Measurements from ENCODE around the gene MICA. TPM values are rescaled to one million over a fixed set of nuclear protein-coding genes. Genes with fewer than 3 reads are reported as not detected.
"Not testable (repeated sequence)": the region's sequence is repeated elsewhere in the genome, so short reads cannot be mapped to it uniquely, and the experiment has no call there.

MICA gene
- total RNA-seq, 2 donors from 2014 or later = 12.5 to 13.7 TPM

- Mint-ChIP-seq H3K9me3 (peaks cover 1% of the 10 kb centered on the region), H3K4me3 (no peak overlapping the region), H3K27me3 (ENCODE audit: insufficient read depth) (peaks cover 24% of the 10 kb centered on the region), H3K27ac (no peak overlapping the region), H3K36me3 (ENCODE audit: low read depth) (no peaks in the 10 kb centered on the region), H3K4me1 (no peaks in the 10 kb centered on the region)
- H3K4me3 ChIP-seq (ENCODE audit: low read length) = no peak overlapping the region
- no peak overlapping the region for H3K9ac ChIP-seq (ENCODE audit: extremely low read depth, low read length, poor library complexity, severe bottlenecking)
- H3K9me3 ChIP-seq (ENCODE audit: control insufficient read depth, low read length) = peaks cover 5% of the 10 kb centered on the region
- no peak overlapping the region for H3K27ac ChIP-seq (ENCODE audit: low read depth, low read length)
- no peaks in the 10 kb centered on the region for H3K36me3 ChIP-seq (ENCODE audit: control insufficient read depth, insufficient read depth, low read length)
- DNase-seq = no peak
- no peak for TF ChIP-seq CTCF (conservative IDR thresholded peaks at IDR 0.05)
- no peaks in the 10 kb centered on the region for H3K4me1 ChIP-seq (ENCODE audit: control insufficient read depth, insufficient read depth, low read length)
- H3K27me3 ChIP-seq (ENCODE audit: control insufficient read depth, insufficient read depth, low read length, poor library complexity, severe bottlenecking) = peaks cover 5% of the 10 kb centered on the region
These were observed 49.5 kb downstream of the MICA start for GRCh38 chr6:31452859-31453258.

- H3K9me3 ChIP-seq (ENCODE audit: control insufficient read depth, low read length) = peaks cover 5% of the 10 kb centered on the region
- H3K27ac Mint-ChIP-seq = no peak overlapping the region
- H3K27me3 Mint-ChIP-seq (ENCODE audit: insufficient read depth) = peaks cover 25% of the 10 kb centered on the region
- H3K9ac ChIP-seq (ENCODE audit: extremely low read depth, low read length, poor library complexity, severe bottlenecking) = no peak overlapping the region
- H3K36me3 ChIP-seq (ENCODE audit: control insufficient read depth, insufficient read depth, low read length) = no peaks in the 10 kb centered on the region
- H3K27me3 ChIP-seq (ENCODE audit: control insufficient read depth, insufficient read depth, low read length, poor library complexity, severe bottlenecking) = peaks cover 5% of the 10 kb centered on the region
- H3K9me3 Mint-ChIP-seq = no peaks in the 10 kb centered on the region
- H3K36me3 Mint-ChIP-seq (ENCODE audit: low read depth) = no peaks in the 10 kb centered on the region
- no peak for DNase-seq
- no peak overlapping the region for H3K4me3 ChIP-seq (ENCODE audit: low read length)
- WGBS, 2 experiments (ENCODE audit: insufficient coverage in 1 of 2, insufficient read length in 1 of 2) = 90 to 95% methylated on average over 2 of the region's 2 CpGs
- no peak for TF ChIP-seq CTCF (conservative IDR thresholded peaks at IDR 0.05)
- H3K4me1 ChIP-seq (ENCODE audit: control insufficient read depth, insufficient read depth, low read length) = no peaks in the 10 kb centered on the region
- H3K27ac ChIP-seq (ENCODE audit: low read depth, low read length) = no peak overlapping the region
- H3K4me3 Mint-ChIP-seq = no peak overlapping the region
- H3K4me1 Mint-ChIP-seq = no peaks in the 10 kb centered on the region
These were observed 49.9 kb downstream of the MICA start for GRCh38 chr6:31453259-31453658.

GRCh38 chr6:31459864-31460263 is 56.5 kb downstream of the MICA start:
- not testable (repeated sequence) for H3K4me1 ChIP-seq (ENCODE audit: control insufficient read depth, insufficient read depth, low read length); H3K9ac ChIP-seq (ENCODE audit: extremely low read depth, low read length, poor library complexity, severe bottlenecking); H3K9me3 Mint-ChIP-seq

GRCh38 chr6:31460361-31461025 is 57.1 kb downstream of the MICA start:
- 94 to 100% methylated on average over 2 to 5 of the region's 5 CpGs for WGBS, 2 experiments (ENCODE audit: insufficient coverage in 1 of 2, insufficient read length in 1 of 2)
- no peak overlapping the region for H3K4me3 ChIP-seq (ENCODE audit: low read length)
- Mint-ChIP-seq H3K36me3 (ENCODE audit: low read depth) (no peaks in the 10 kb centered on the region), H3K27ac (no peak overlapping the region), H3K9me3 (no peaks in the 10 kb centered on the region), H3K27me3 (ENCODE audit: insufficient read depth) (peaks cover 36% of the 10 kb centered on the region), H3K4me1 (peaks cover 3% of the 10 kb centered on the region), H3K4me3 (no peak overlapping the region)
- no peaks in the 10 kb centered on the region for H3K4me1 ChIP-seq (ENCODE audit: control insufficient read depth, insufficient read depth, low read length)
- no peaks in the 10 kb centered on the region for H3K36me3 ChIP-seq (ENCODE audit: control insufficient read depth, insufficient read depth, low read length)
- no peak overlapping the region for H3K27ac ChIP-seq (ENCODE audit: low read depth, low read length)
- no peak overlapping the region for H3K9ac ChIP-seq (ENCODE audit: extremely low read depth, low read length, poor library complexity, severe bottlenecking)
- no peak for DNase-seq
- TF ChIP-seq CTCF (conservative IDR thresholded peaks at IDR 0.05) = no peak
- peaks cover 25% of the 10 kb centered on the region for H3K27me3 ChIP-seq (ENCODE audit: control insufficient read depth, insufficient read depth, low read length, poor library complexity, severe bottlenecking)
- H3K9me3 ChIP-seq (ENCODE audit: control insufficient read depth, low read length) = no peaks in the 10 kb centered on the region

More at GRCh38 chr6:31459864-31460263, 56.5 kb downstream of the MICA start:
- H3K4me1 Mint-ChIP-seq; H3K27ac Mint-ChIP-seq; H3K4me3 Mint-ChIP-seq; H3K36me3 ChIP-seq (ENCODE audit: control insufficient read depth, insufficient read depth, low read length); H3K9me3 ChIP-seq (ENCODE audit: control insufficient read depth, low read length); H3K36me3 Mint-ChIP-seq (ENCODE audit: low read depth); H3K27ac ChIP-seq (ENCODE audit: low read depth, low read length); DNase-seq; H3K4me3 ChIP-seq (ENCODE audit: low read length): not testable (repeated sequence)
- peaks cover 22% of the 10 kb centered on the region for H3K27me3 ChIP-seq (ENCODE audit: control insufficient read depth, insufficient read depth, low read length, poor library complexity, severe bottlenecking)
- H3K27me3 Mint-ChIP-seq (ENCODE audit: insufficient read depth) = peaks cover 36% of the 10 kb centered on the region
- WGBS, 2 experiments (ENCODE audit: insufficient coverage in 1 of 2, insufficient read length in 1 of 2) = 88 to 90% methylated on average over 3 to 5 of the region's 5 CpGs

Data from endodermal cell (in vitro differentiated cells).